ENCODE data around the gene MIER1.

DNA sequence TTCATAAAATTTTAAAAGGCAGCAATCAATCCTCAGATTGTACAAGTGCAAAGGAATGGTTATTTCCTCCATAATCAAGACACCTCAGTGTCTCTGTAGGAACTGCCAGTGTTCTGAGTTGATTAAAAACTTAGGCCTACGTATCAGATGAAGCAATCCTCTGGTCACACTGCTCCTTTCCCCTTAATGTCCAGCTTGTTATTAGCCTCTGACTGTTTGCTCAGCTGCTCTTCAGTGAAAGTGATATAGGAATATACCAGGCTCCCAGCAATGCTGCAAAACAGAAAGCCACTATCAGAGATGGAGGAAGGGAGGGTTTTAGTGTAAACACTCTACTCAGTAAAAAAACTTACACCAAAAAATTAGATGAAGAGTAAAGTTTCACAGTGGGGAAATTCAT is 79.4 kb downstream of the MIER1 start:
- no peak for TF ChIP-seq SP1 (CRISPR knock-in tag; IDR thresholded peaks at IDR 0.05)
- TF ChIP-seq, protein P1, sequence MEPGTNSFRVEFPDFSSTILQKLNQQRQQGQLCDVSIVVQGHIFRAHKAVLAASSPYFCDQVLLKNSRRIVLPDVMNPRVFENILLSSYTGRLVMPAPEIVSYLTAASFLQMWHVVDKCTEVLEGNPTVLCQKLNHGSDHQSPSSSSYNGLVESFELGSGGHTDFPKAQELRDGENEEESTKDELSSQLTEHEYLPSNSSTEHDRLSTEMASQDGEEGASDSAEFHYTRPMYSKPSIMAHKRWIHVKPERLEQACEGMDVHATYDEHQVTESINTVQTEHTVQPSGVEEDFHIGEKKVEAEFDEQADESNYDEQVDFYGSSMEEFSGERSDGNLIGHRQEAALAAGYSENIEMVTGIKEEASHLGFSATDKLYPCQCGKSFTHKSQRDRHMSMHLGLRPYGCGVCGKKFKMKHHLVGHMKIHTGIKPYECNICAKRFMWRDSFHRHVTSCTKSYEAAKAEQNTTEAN (CRISPR knock-in tag; IDR thresholded peaks at IDR 0.05) = no peak
- TF ChIP-seq ZBTB1 (CRISPR knock-in tag; IDR thresholded peaks at IDR 0.05; ENCODE audit: borderline replicate concordance, low read depth) = no peak
- TF ChIP-seq POLR2AphosphoS5 (IDR thresholded peaks at IDR 0.05; ENCODE audit: control insufficient read depth, insufficient read depth, low read depth, low read length) = no peak
- TF ChIP-seq ZNF696 (CRISPR knock-in tag; conservative IDR thresholded peaks at IDR 0.05) = no peak
- TF ChIP-seq, protein P2, sequence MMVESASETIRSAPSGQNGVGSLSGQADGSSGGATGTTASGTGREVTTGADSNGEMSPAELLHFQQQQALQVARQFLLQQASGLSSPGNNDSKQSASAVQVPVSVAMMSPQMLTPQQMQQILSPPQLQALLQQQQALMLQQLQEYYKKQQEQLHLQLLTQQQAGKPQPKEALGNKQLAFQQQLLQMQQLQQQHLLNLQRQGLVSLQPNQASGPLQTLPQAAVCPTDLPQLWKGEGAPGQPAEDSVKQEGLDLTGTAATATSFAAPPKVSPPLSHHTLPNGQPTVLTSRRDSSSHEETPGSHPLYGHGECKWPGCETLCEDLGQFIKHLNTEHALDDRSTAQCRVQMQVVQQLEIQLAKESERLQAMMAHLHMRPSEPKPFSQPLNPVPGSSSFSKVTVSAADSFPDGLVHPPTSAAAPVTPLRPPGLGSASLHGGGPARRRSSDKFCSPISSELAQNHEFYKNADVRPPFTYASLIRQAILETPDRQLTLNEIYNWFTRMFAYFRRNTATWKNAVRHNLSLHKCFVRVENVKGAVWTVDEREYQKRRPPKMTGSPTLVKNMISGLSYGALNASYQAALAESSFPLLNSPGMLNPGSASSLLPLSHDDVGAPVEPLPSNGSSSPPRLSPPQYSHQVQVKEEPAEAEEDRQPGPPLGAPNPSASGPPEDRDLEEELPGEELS (CRISPR knock-in tag; IDR thresholded peaks at IDR 0.05; ENCODE audit: borderline replicate concordance) = no peak
- TF ChIP-seq, protein P3, sequence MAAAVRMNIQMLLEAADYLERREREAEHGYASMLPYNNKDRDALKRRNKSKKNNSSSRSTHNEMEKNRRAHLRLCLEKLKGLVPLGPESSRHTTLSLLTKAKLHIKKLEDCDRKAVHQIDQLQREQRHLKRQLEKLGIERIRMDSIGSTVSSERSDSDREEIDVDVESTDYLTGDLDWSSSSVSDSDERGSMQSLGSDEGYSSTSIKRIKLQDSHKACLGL (CRISPR knock-in tag; IDR thresholded peaks at IDR 0.05; ENCODE audit: borderline replicate concordance, poor library complexity, severe bottlenecking) = no peak
- TF ChIP-seq, protein P4, sequence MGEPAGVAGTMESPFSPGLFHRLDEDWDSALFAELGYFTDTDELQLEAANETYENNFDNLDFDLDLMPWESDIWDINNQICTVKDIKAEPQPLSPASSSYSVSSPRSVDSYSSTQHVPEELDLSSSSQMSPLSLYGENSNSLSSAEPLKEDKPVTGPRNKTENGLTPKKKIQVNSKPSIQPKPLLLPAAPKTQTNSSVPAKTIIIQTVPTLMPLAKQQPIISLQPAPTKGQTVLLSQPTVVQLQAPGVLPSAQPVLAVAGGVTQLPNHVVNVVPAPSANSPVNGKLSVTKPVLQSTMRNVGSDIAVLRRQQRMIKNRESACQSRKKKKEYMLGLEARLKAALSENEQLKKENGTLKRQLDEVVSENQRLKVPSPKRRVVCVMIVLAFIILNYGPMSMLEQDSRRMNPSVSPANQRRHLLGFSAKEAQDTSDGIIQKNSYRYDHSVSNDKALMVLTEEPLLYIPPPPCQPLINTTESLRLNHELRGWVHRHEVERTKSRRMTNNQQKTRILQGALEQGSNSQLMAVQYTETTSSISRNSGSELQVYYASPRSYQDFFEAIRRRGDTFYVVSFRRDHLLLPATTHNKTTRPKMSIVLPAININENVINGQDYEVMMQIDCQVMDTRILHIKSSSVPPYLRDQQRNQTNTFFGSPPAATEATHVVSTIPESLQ (CRISPR knock-in tag; IDR thresholded peaks at IDR 0.05) = no peak
- TF ChIP-seq SIN3A (IDR thresholded peaks at IDR 0.05; ENCODE audit: borderline replicate concordance in 2 of 2, control insufficient read depth in 1 of 2, low read depth in 2 of 2, low read length in 2 of 2) = no peak
- TF ChIP-seq PML (IDR thresholded peaks at IDR 0.05; ENCODE audit: low read length) = no peak
- no peak for TF ChIP-seq TAF1 (IDR thresholded peaks at IDR 0.05; ENCODE audit: control insufficient read depth, extremely low read depth, insufficient read depth, low read length, severe bottlenecking)
- TF ChIP-seq NCOA2 (IDR thresholded peaks at IDR 0.05; ENCODE audit: partially characterized antibody in 2 of 2) = no peak
- no peak for TF ChIP-seq KLF16 (IDR thresholded peaks at IDR 0.05)
- TF ChIP-seq NR3C1 (CRISPR knock-in tag; IDR thresholded peaks at IDR 0.05) = no peak

Data from K562 (cell line).